ENCODE results near the gene CD83.

The CD83 gene

GRCh38 chr6:14092838-14093789, 24.5 kb upstream of the CD83 start:
- no peak for DNase-seq

GRCh38 chr6:14094721-14095120, 22.9 kb upstream of the CD83 start:
- DNase-seq, result no peak

GRCh38 chr6:14095437-14095836, 22.1 kb upstream of the CD83 start:
- no peak for DNase-seq

GRCh38 chr6:14100138-14100537, 17.4 kb upstream of the CD83 start:
- DNase-seq, result no peak

GRCh38 chr6:14100966-14101365, 16.6 kb upstream of the CD83 start:
- no peak for DNase-seq

- no peak for DNase-seq
Observed at GRCh38 chr6:14102383-14102782, 15.2 kb upstream of the CD83 start.

DNA sequence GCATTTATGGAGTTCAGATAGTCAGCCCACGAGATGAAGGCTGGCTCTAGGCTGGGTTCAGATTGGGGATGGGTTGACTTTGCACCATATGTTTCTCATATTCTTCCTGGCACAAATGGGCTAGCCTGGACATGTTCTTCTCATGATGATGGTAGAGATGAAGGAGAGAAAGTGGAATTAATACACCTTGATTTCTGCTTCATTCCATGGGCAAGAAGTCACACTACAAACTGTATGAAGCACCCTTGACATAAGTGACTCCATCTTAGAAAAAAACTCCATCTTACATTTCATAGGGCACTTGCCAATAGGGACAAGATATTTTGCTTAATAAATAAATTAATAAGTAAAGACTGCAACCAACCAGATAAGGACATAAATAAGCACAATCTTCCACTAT, 12.0 kb upstream of the CD83 start:
- no peak for DNase-seq

DNA sequence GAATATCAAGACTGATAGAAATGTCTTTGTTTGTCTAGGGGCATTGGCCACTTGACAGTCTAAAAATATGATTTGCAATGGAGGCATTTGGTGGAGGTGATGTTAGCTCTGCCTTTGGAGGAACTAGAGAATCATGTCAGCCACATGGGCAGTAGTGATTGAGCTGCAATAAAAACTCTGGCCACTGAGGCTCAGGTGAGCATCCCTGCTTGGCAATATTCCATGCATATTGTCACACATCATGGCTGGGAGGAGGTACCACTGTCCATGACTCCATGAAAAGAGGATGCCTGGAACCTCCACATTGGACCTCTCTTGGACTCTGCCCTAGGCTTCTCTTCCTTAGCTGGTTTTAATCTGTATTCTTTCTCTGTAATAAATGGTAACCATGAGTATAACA, 10.6 kb upstream of the CD83 start:
- DNase-seq, result no peak

GRCh38 chr6:14107711-14108494, 9.7 kb upstream of the CD83 start:
- DNase-seq, result no peak

DNA sequence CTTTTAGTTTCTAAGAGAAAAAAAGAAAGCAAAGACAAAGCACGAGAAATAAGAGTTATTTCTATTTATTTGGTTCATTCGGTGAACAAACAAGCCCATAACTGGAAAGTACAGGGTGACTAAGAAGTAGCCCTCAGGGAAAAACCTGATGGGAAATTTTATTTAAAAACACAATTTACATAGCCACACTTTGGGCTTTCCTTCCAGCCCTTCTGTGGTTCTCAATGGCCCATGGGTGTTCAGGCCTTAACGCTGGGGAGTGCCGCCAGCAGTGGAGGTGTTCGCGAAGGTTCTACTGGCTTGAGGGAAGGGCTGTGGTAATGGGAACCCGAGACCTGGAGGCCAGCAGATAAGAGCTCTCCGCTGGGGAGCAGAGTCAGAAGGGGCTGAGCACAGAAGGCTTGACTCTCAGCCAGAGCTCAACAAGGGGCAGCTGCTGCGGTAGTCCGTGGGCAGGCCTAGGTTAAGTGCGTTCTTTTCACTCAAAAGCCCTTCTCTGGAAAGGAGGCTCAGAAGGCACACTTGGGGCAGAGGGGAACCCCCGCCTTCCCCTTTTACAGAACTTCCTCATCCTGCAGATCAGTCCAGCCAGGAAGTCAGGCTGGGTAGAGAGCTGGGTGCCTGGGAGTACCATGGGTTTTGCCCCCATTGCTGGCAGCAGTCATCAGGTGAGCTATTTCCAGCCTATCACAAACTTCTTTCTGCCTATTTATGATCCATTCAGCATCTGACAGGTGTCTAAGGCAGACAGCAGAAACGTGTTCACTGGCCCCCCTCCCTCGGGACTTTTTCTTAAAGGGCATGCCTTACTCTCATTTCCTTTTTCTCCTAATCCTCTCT, 8.8 kb upstream of the CD83 start:
- no peak for DNase-seq

GRCh38 chr6:14109411-14109826, 8.2 kb upstream of the CD83 start:
- DNase-seq, result no peak

DNA sequence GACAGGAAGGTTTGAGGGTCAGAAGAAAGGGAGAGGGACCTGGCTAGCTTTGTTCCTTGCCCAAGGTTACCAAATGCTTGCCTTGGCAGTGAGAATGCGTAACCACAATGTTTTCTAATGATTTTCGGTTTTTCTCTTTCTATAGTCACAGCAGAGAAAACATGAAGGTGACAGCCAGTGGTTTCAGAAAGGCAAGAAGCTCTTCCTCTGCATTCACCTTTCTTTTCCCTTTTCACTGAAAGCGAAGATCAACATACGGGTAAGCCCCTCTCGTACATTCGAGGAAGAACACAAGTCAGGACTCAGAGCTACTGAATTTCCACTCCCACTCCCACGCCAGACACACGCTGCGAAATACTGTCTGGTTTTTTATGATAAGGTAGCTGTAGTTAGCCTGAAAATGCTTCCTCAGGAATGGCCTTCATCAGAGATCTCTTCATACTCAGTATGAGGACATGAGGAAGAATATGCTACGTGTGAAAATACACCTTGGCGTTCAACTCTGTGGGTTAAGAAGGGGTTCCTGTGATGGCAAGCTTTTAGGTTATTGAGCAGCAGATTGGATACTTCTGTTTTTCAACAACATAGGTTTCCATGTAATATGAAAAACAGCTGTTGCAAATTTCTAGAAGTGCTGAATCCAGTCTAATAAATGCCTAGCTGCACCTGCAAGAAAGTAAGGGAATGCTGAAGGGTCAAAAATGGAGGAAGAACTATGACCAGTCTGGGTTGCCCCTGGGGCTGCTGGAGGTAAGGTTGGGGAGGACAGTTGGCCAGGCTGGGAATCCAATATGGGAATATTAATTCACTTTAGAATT, 7.4 kb upstream of the CD83 start:
- DNase-seq, result no peak

GRCh38 chr6:14113976-14114375, 3.6 kb upstream of the CD83 start:
- no peak for DNase-seq

GRCh38 chr6:14118091-14118439, 493 bp downstream of the CD83 start:
- DNase-seq, result no peak

DNA sequence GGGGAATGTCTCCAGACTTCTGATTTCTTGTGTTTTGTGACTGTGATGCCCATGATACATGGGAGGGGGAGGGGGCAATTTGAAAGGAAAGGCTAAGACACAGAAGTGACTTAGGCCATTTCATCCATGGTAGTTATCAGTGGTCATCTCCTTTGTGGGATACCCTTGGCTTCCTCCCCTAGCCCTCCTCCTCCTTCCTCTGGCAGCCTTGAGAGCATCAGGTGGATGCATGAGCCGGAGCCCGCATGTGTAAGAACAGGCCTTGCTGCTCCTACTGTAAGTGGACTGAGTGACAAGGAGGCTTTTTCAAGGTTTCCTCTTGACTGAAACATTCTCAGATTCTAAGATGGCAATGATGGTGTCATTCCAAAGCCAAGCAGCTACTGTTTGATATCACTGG, 874 bp downstream of the CD83 start:
- no peak for DNase-seq

DNA sequence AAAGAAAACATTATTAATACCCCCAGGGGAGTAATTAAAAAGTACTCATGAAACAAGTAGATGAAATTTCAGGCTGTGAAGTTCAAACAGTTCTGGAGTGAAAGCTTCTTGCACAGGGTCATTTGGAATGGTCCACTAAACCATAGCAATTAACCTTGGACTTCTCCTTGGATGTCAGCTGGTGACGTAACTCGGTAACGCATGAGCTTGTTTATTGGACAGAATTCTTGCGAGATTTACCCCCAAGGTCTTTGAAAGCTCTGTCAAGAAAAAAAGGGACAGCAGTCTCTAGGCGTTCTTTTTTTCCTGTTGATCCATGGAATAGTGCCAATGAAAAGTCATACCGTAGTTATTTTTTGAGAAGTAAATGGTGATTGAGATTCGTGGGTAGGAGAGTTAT, 2.2 kb downstream of the CD83 start:
- DNase-seq, result no peak

DNA sequence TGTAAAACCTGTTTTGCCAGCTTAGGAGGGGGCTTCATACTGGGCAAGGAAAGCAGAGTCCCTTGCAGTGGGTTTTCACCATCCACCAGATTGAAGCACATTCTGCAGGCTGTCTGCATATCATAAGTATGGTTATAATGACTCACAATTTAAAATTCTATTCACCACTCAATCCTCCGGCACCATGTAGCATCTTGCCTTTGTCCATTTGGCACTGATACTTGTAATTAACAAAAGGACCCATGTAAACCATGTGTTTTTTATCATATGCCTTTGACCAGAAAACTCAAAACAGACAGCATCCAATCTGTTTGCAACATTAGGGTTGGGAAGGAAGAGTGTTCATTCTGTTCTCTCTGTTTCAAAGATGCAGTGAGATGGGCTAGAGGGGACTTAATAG, 3.0 kb downstream of the CD83 start:
- no peak for DNase-seq

GRCh38 chr6:14121936-14122344, 4.4 kb downstream of the CD83 start:
- no peak for DNase-seq

GRCh38 chr6:14123386-14124111, 6.0 kb downstream of the CD83 start:
- DNase-seq, result no peak

DNA sequence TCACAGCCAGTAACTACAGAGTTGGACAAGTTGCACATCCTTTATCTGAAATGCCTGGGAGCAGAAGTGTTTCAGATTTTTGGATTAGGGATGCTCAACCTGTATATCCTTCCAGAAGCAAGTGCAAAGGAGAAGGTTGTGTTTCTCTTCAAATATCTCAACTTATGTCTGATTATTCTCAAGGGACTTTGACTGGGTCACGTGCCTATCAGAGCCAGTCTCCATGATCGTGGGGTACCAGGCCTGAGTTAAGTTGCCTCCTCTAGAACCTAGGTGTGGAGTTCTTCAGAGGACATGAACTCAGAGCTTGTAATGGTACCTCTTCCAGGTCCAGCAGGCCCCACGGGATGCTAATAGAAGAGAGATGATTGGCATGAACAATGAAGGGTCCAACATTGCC, 7.8 kb downstream of the CD83 start:
- no peak for DNase-seq

DNA sequence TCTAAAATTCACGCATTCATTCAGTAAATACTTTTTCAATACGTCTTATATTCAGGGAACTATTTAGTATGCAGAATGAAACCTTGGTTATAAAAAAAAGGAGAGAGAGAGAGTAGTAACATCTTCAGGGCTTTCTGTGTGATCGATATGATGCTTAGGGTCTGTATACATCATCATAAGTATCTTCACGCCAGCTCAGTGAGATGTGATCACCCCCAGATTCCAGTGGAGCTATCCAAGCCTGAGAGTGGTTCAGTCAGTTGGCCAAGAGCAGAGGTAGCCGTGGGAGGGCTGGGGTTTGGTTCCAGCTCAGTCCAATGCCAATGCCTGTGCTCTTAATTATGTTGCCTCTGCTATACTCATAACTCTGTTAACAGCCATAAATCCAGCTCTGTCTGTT, 8.6 kb downstream of the CD83 start:
- DNase-seq, result no peak

DNA sequence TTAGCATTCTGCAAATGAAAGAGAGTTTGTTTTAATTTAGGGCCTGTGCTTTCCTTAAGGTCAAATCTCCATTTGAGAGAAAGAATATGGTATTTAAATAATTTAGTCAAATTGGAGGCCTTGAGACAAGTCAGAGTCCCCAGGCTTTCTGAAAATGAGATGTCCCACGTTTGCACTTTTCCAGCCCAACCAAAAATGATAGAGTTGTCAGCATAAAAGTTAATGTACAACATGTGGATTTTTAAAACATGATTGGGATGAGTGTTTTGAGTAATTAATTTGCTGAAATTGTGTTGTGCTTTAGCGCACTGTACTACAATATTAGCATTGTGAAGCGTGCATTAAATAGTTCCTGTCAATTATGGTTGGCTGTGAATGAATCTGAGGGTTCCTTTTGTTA, 10.0 kb downstream of the CD83 start:
- no peak for DNase-seq
